Gastroesophageal sphincter (tissue), 4 donors: ENCODE data around the gene COMMD7. TPM values are rescaled to one million over a fixed set of nuclear protein-coding genes. Genes with fewer than 3 reads are reported as not detected.

Experiments
- ATAC-seq: fragments of 150-250 bp; one replicate; pipeline ENCODE4 v1.9.1; 2016; ENCODE audit warnings: mild to moderate bottlenecking, moderate library complexity
- H3K27ac ChIP-seq, 4 donors: fragments of 200-600 bp; sonication (generic) in 3 of 4; 1 replicate in 3 of 4; 2 replicates in 1 of 4; pipeline ENCODE4 v1.5.1; 2016 to 2019
- H3K27me3 ChIP-seq: fragments of 200-600 bp; sonication (generic); one replicate; pipeline ENCODE4 v1.5.1; 2019
- H3K36me3 ChIP-seq, 2 donors: fragments of 200-600 bp; sonication (generic); one replicate each; pipeline ENCODE4 v1.5.1; 2019; ENCODE audit warnings: control low read depth in 1 of 2
- H3K4me1 ChIP-seq, 3 donors: fragments of 200-600 bp; sonication (generic); 1 replicate in 2 of 3; 2 replicates in 1 of 3; pipeline ENCODE4 v1.5.1; 2016 to 2019; ENCODE audit warnings: control low read depth in 2 of 3
- H3K4me3 ChIP-seq, 2 donors: fragments of 200-600 bp; sonication (generic); one replicate each; pipeline ENCODE4 v1.5.1; 2019; ENCODE audit warnings: mild to moderate bottlenecking in 1 of 2, moderate library complexity in 1 of 2
- H3K9me3 ChIP-seq, 3 donors: fragments of 200-600 bp; sonication (generic); one replicate each; pipeline ENCODE4 v1.5.1; 2017 to 2019; ENCODE audit warnings: control low read depth in 2 of 3
- CTCF ChIP-seq, 4 experiments: fragments of 200-600 bp in 2 of 4; fragments of 450-650 bp in 2 of 4; sonication (generic) in 1 of 4; IDR thresholded peaks; one replicate each; pipeline ENCODE4 v1.5.1; 2017 to 2019; ENCODE audit warnings: antibody characterized with exemption in 4 of 4, mild to moderate bottlenecking in 2 of 4, moderate library complexity in 2 of 4
- EP300 ChIP-seq: sonication (generic); formaldehyde crosslinking; IDR thresholded peaks from one replicate; pipeline ENCODE4 v1.6.1; 2017; ENCODE audit warnings: antibody characterized with exemption, mild to moderate bottlenecking
- POLR2A ChIP-seq, 2 donors: fragments of 450-650 bp; IDR thresholded peaks; one replicate each; pipeline ENCODE4 v1.6.1; 2017; ENCODE audit warnings: antibody characterized with exemption in 2 of 2, mild to moderate bottlenecking in 2 of 2, moderate library complexity in 1 of 2
- POLR2AphosphoS5 ChIP-seq: sonication (generic); formaldehyde crosslinking; IDR thresholded peaks from one replicate; pipeline ENCODE4 v1.6.1; 2017; ENCODE audit warnings: antibody characterized with exemption
- WGBS, 2 donors: methylation state at CpG; one replicate each; pipeline ENCODE4 v1.1.5; 2018; ENCODE audit warnings: low coverage in 1 of 2; 5-methylcytosine and 5-hydroxymethylcytosine counted together
- total RNA-seq, 4 donors: library from RNA; depleted of rRNA; stranded (reverse); fragments of >200 nt; gene quantifications; one replicate each; pipeline ENCODE4 v1.1.0, GENCODE V29; 2016

Gene COMMD7
- total RNA-seq, 4 donors from 2014 or later = 25.0 to 33.2 (median 30.7) TPM

GRCh38 chr20:32752458-32753250 lies 9.4 kb upstream of the COMMD7 start:
- Histone ChIP-seq H3K36me3 (no peaks in the 10 kb centered on the region), H3K4me1 (no peaks in the 10 kb centered on the region), H3K27ac (no peak overlapping the region), H3K27me3 (no peaks in the 10 kb centered on the region), H3K9me3 (no peaks in the 10 kb centered on the region), H3K4me3 (no peak overlapping the region)
- TF ChIP-seq POLR2A (IDR thresholded peaks at IDR 0.05) (no peak), EP300 (no peak), POLR2AphosphoS5 (no peak), CTCF (IDR thresholded peaks at IDR 0.05) (no peak)
- no peak for ATAC-seq
- WGBS, 2 donors = 37 to 68% methylated on average over 5 of the region's 10 CpGs

- 71 to 75% methylated on average over 3 to 5 of the region's 6 CpGs for WGBS, 2 donors
- TF ChIP-seq CTCF (IDR thresholded peaks at IDR 0.05) = no peak
- TF ChIP-seq EP300 = no peak
- TF ChIP-seq POLR2AphosphoS5 = no peak
- no peak for TF ChIP-seq POLR2A (IDR thresholded peaks at IDR 0.05)
- no peak overlapping the region for H3K27ac ChIP-seq
- H3K27me3 ChIP-seq = no peaks in the 10 kb centered on the region
- no peak for ATAC-seq
- H3K4me1 ChIP-seq = no peaks in the 10 kb centered on the region
- H3K4me3 ChIP-seq = no peak overlapping the region
- H3K9me3 ChIP-seq = no peaks in the 10 kb centered on the region
- no peaks in the 10 kb centered on the region for H3K36me3 ChIP-seq
These were observed 8.6 kb upstream of the COMMD7 start for GRCh38 chr20:32751702-32752457.

GRCh38 chr20:32751293-32751692 lies 8.0 kb upstream of the COMMD7 start:
- TF ChIP-seq POLR2AphosphoS5 (no peak), EP300 (no peak), POLR2A (IDR thresholded peaks at IDR 0.05) (no peak), CTCF (IDR thresholded peaks at IDR 0.05) (no peak)
- Histone ChIP-seq H3K27ac (no peak overlapping the region), H3K27me3 (no peaks in the 10 kb centered on the region), H3K9me3 (no peaks in the 10 kb centered on the region), H3K36me3 (no peaks in the 10 kb centered on the region), H3K4me1 (no peaks in the 10 kb centered on the region), H3K4me3 (no peak overlapping the region)
- no peak for ATAC-seq

GRCh38 chr20:32749914-32750637 lies 6.8 kb upstream of the COMMD7 start:
- no peaks in the 10 kb centered on the region for H3K36me3 ChIP-seq
- no peak overlapping the region for H3K27ac ChIP-seq
- ATAC-seq = no peak
- H3K4me3 ChIP-seq = no peak overlapping the region
- no peaks in the 10 kb centered on the region for H3K9me3 ChIP-seq
- no peak for TF ChIP-seq EP300
- TF ChIP-seq POLR2AphosphoS5 = no peak
- no peak for TF ChIP-seq CTCF (IDR thresholded peaks at IDR 0.05)
- no peak for TF ChIP-seq POLR2A (IDR thresholded peaks at IDR 0.05)
- 73 to 80% methylated on average over 2 to 11 of the region's 11 CpGs for WGBS, 2 donors
- no peaks in the 10 kb centered on the region for H3K27me3 ChIP-seq
- H3K4me1 ChIP-seq = no peaks in the 10 kb centered on the region
